HepG2 (cell line): ENCODE results near the gene SRRM2. TPM values are rescaled to one million over a fixed set of nuclear protein-coding genes. Genes with fewer than 3 reads are reported as not detected.

Source experiments
- CERS6 ChIP-seq: sonication (generic); formaldehyde crosslinking; IDR thresholded peaks from 2 replicates; pipeline ENCODE4 v1.5.0; 2020; ENCODE audit warnings: missing genetic modification reagents
- CREM ChIP-seq, 2 experiments: sonication (generic) in 1 of 2; formaldehyde crosslinking in 1 of 2; IDR thresholded peaks; 2 replicates each; pipeline versions ENCODE4 v1.4.0 to v1.6.1; 2016 to 2020; ENCODE audit warnings: antibody characterized with exemption in 1 of 2, mild to moderate bottlenecking in 1 of 2, missing genetic modification reagents in 1 of 2
- EP300 ChIP-seq, 3 experiments: sonication (generic) in 1 of 3; formaldehyde crosslinking in 1 of 3; IDR thresholded peaks; 2 replicates each; pipeline versions ENCODE4 v1.5.1 to v1.6.1; 2011 to 2020; ENCODE audit warnings: low read depth in 2 of 3, low read length in 2 of 3, borderline replicate concordance in 1 of 3, improper control_type of control experiment in 1 of 3, mild to moderate bottlenecking in 1 of 3, missing genetic modification reagents in 1 of 3, moderate library complexity in 1 of 3
- GATAD1 ChIP-seq: IDR thresholded peaks from 2 replicates; pipeline ENCODE4 v1.6.1; 2016; ENCODE audit warnings: missing genetic modification reagents, missing compliant biosample characterization
- GATAD2A ChIP-seq: IDR thresholded peaks from 2 replicates; pipeline ENCODE4 v1.6.1; 2016
- HBP1 ChIP-seq: IDR thresholded peaks from 2 replicates; pipeline ENCODE4 v1.6.1; 2016; ENCODE audit warnings: low read depth, control low read depth
- HOXA9 ChIP-seq: sonication (generic); formaldehyde crosslinking; IDR thresholded peaks from 2 replicates; pipeline ENCODE4 v1.8.1; 2022; ENCODE audit warnings: missing genetic modification reagents, mild to moderate bottlenecking, moderate library complexity, borderline replicate concordance
- IKZF4 ChIP-seq: sonication (generic); formaldehyde crosslinking; IDR thresholded peaks from 2 replicates; pipeline ENCODE4 v1.5.1; 2020; ENCODE audit warnings: borderline replicate concordance, mild to moderate bottlenecking, low read depth, missing genetic modification reagents; ENCODE audit errors: not compliant biosample characterization
- KLF12 ChIP-seq: sonication (generic); formaldehyde crosslinking; IDR thresholded peaks from 2 replicates; pipeline ENCODE4 v1.4.0; 2020; ENCODE audit warnings: missing genetic modification reagents, borderline replicate concordance
- MIXL1 ChIP-seq: IDR thresholded peaks from 2 replicates; pipeline ENCODE4 v1.6.1; 2016
- NFIB ChIP-seq: sonication (generic); formaldehyde crosslinking; IDR thresholded peaks from 2 replicates; pipeline ENCODE4 v1.9.0; 2021; ENCODE audit warnings: missing genetic modification reagents, mild to moderate bottlenecking, borderline replicate concordance
- NFIC ChIP-seq: IDR thresholded peaks from 2 replicates; pipeline ENCODE4 v1.6.1; 2012; ENCODE audit warnings: mild to moderate bottlenecking, low read length, inconsistent platforms
- PITX1 ChIP-seq: sonication (generic); formaldehyde crosslinking; IDR thresholded peaks from 2 replicates; pipeline ENCODE4 v1.5.1; 2020; ENCODE audit warnings: mild to moderate bottlenecking, missing genetic modification reagents
- POGZ ChIP-seq: sonication (generic); formaldehyde crosslinking; IDR thresholded peaks from 2 replicates; pipeline ENCODE4 v1.4.0; 2020; ENCODE audit warnings: mild to moderate bottlenecking, missing genetic modification reagents
- SNAPC2 ChIP-seq: sonication (generic); formaldehyde crosslinking; IDR thresholded peaks from 2 replicates; pipeline ENCODE4 v1.8.1; 2022; ENCODE audit warnings: mild to moderate bottlenecking, missing genetic modification reagents
- SSRP1 ChIP-seq: IDR thresholded peaks from 2 replicates; pipeline ENCODE4 v1.6.1; 2016; ENCODE audit warnings: control low read depth
- TBL1XR1 ChIP-seq: fragments of 150-350 bp; IDR thresholded peaks from 2 replicates; pipeline ENCODE4 v1.6.1; 2014; ENCODE audit warnings: borderline replicate concordance, low read length; ENCODE audit not compliant: partially characterized antibody
- TCF7L2 ChIP-seq: IDR thresholded peaks from 2 replicates; pipeline ENCODE4 v1.6.1; 2011; ENCODE audit warnings: mild to moderate bottlenecking, low read depth, low read length, moderate library complexity
- ZBTB7B ChIP-seq: sonication (generic); formaldehyde crosslinking; IDR thresholded peaks from 2 replicates; pipeline ENCODE4 v1.4.0; 2020; ENCODE audit warnings: missing genetic modification reagents
- ZFP36 ChIP-seq: fragments of 150-350 bp; IDR thresholded peaks from 2 replicates; pipeline ENCODE4 v1.6.1; 2018; ENCODE audit warnings: borderline replicate concordance, low read length, low read depth; ENCODE audit not compliant: partially characterized antibody
- ZNF331 ChIP-seq: sonication (generic); formaldehyde crosslinking; IDR thresholded peaks from 2 replicates; pipeline ENCODE4 v1.4.0; 2020; ENCODE audit warnings: missing genetic modification reagents
- ZNF431 ChIP-seq: sonication (generic); formaldehyde crosslinking; IDR thresholded peaks from 2 replicates; pipeline ENCODE4 v1.9.0; 2022; ENCODE audit warnings: missing genetic modification reagents, low read depth, mild to moderate bottlenecking, borderline replicate concordance
- ZNF770 ChIP-seq: sonication (generic); formaldehyde crosslinking; IDR thresholded peaks from 2 replicates; pipeline ENCODE4 v1.5.0; 2020; ENCODE audit warnings: mild to moderate bottlenecking, missing genetic modification reagents
- polyA plus RNA-seq, 8 experiments: library from polyadenylated mRNA; depleted of rRNA in 3 of 8; stranded (reverse) in 7 of 8; unstranded in 1 of 8; fragments of >200 nt; fragmentation: Illumina TruSeq in 4 of 8; extraction: Trizol in 4 of 8; gene quantifications; 2 replicates each; pipeline versions ENCODE4 v1.2.1 to v1.2.3, GENCODE V29; 2011 to 2016; ENCODE audit warnings: low read depth in 4 of 8, missing spikeins in 1 of 8, mixed read lengths in 1 of 8; ENCODE audit not compliant: insufficient read depth in 1 of 8
- total RNA-seq, 5 experiments: library from RNA; depleted of rRNA; stranded (reverse); fragments of >200 nt; fragmentation: Illumina TruSeq; extraction: Trizol; gene quantifications; 2 replicates each; pipeline ENCODE4 v1.2.3, GENCODE V29; 2016; ENCODE audit warnings: low read depth in 1 of 5
- TF ChIP-seq, protein P1 (sequence below): sonication (generic); formaldehyde crosslinking; IDR thresholded peaks from 2 replicates; pipeline ENCODE4 v1.8.0; 2022; ENCODE audit warnings: missing genetic modification reagents, low read depth, mild to moderate bottlenecking, borderline replicate concordance

SRRM2 gene
- total and polyA plus RNA-seq, 2 of the 13 experiments (the other 11 are each of a cell fraction or from before 2014, with no cell fraction given): 50.4 to 112 TPM

GRCh38 chr16:2752035-2752849, at the start of gene SRRM2 (continued):
- TF ChIP-seq CERS6 (no peak), KLF12 (peak; percentile 91; the same call in 1 of the 2 replicates), TBL1XR1 (no peak), HBP1 (CRISPR knock-in tag) (0 out of 2 replicates have a peak, but pooled peaks have one; percentile 3), PITX1 (CRISPR knock-in tag) (peak; percentile 74), ZNF331 (CRISPR knock-in tag) (0 out of 2 replicates have a peak, but pooled peaks have one; percentile 1), POGZ (CRISPR knock-in tag) (peak; percentile 74; the same call in 1 of the 2 replicates), EP300 (IDR thresholded peaks at IDR 0.05; ENCODE audit: low read depth in 2 of 2, low read length in 2 of 2) (peak in 1 of 2 experiments; percentile 11; a peak in 1 of 4 replicates), EP300 (CRISPR knock-in tag; IDR thresholded peaks at IDR 0.05; ENCODE audit: borderline replicate concordance) (no peak), SSRP1 (CRISPR knock-in tag) (no peak), ZNF770 (no peak), SNAPC2 (CRISPR knock-in tag) (0 out of 2 replicates have a peak, but pooled peaks have one; percentile 10), IKZF4 (CRISPR knock-in tag) (peak; percentile 80), NFIC (no peak), GATAD1 (CRISPR knock-in tag) (peak; percentile 89), GATAD2A (CRISPR knock-in tag) (no peak), TCF7L2 (no peak), ZNF431 (CRISPR knock-in tag) (no peak), ZFP36 (no peak), HOXA9 (CRISPR knock-in tag) (peak; percentile 53; the same call in 1 of the 2 replicates), NFIB (CRISPR knock-in tag) (no peak), MIXL1 (CRISPR knock-in tag) (no peak), ZBTB7B (CRISPR knock-in tag) (no peak), CREM (IDR thresholded peaks at IDR 0.05) (peak; percentile 97), CREM (CRISPR knock-in tag; IDR thresholded peaks at IDR 0.05) (0 out of 2 replicates have a peak, but pooled peaks have one; percentile 50)
- TF ChIP-seq, protein P1, sequence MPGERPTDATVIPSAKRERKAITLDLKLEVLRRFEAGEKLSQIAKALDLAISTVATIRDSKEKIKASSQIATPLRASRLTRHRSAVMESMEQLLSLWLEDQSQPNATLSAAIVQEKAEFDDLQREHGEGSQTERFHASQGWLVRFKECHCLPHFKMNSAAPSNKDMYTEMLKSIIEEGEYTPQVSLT: no peak; the same call in 1 of the 2 replicates
